HT-29 (cell line): ENCODE results near the gene PSMG3. TPM values are rescaled to one million over a fixed set of nuclear protein-coding genes. Genes with fewer than 3 reads are reported as not detected.

Experiments used
- DNase-seq: peaks from one replicate; pipeline ENCODE4 v3.0.0-alpha.2; 2015; ENCODE audit warnings: low spot score
- total RNA-seq: library from RNA; depleted of rRNA; stranded (reverse); fragments of >200 nt; shearing (Covaris generic); gene quantifications from 2 replicates; pipeline ENCODE4 v1.2.3, GENCODE V29; 2014

PSMG3 gene
- total RNA-seq, 1 experiment from 2014 or later = 129 TPM

GRCh38 chr7:1558841-1559625, 10.8 kb downstream of the PSMG3 start:
- DNase-seq = peak; percentile 87

GRCh38 chr7:1558181-1558811, 11.5 kb downstream of the PSMG3 start:
- no peak for DNase-seq

- DNase-seq = no peak
Observed at GRCh38 chr7:1557771-1558170, 12.1 kb downstream of the PSMG3 start.

GRCh38 chr7:1557006-1557405, 12.8 kb downstream of the PSMG3 start:
- no peak for DNase-seq

- peak; percentile 98 for DNase-seq
Observed at GRCh38 chr7:1555813-1556543, 13.9 kb downstream of the PSMG3 start, which contains the start of gene TMEM184A. TMEM184A (minus strand) TSS chr7:1556205; CDS start chr7:1555484, 721 bp downstream.

- peak; percentile 97 for DNase-seq
Observed at GRCh38 chr7:1555046-1555812, 14.6 kb downstream of the PSMG3 start.

- no peak for DNase-seq
Observed at GRCh38 chr7:1554333-1555045, 15.3 kb downstream of the PSMG3 start.

GRCh38 chr7:1553512-1554210, 16.2 kb downstream of the PSMG3 start:
- no peak for DNase-seq

- no peak for DNase-seq
Observed at GRCh38 chr7:1552200-1552599, 17.6 kb downstream of the PSMG3 start.

GRCh38 chr7:1550846-1551155, 19.0 kb downstream of the PSMG3 start:
- DNase-seq = no peak

GRCh38 chr7:1550005-1550845, 19.6 kb downstream of the PSMG3 start:
- DNase-seq = no peak

GRCh38 chr7:1549357-1550004, 20.4 kb downstream of the PSMG3 start:
- DNase-seq = no peak

GRCh38 chr7:1548944-1549343, 20.9 kb downstream of the PSMG3 start:
- DNase-seq = no peak

GRCh38 chr7:1548438-1548831, 21.4 kb downstream of the PSMG3 start:
- peak; percentile 62 for DNase-seq

- no peak for DNase-seq
Observed at GRCh38 chr7:1547777-1548437, 21.9 kb downstream of the PSMG3 start.

- no peak for DNase-seq
Observed at GRCh38 chr7:1546909-1547776, 22.7 kb downstream of the PSMG3 start.

- no peak for DNase-seq
Observed at GRCh38 chr7:1546274-1546908, 23.4 kb downstream of the PSMG3 start.
